ENCODE data around the gene HNRNPH1. TPM values are rescaled to one million over a fixed set of nuclear protein-coding genes. Genes with fewer than 3 reads are reported as not detected.
A peak's percentile ranks its signal among the peaks of the same experiment; 100 is the strongest.

The HNRNPH1 gene
- total RNA-seq, 1 experiment from 2014 or later = 587 TPM

GRCh38 chr5:179623906-179624741 is 653 bp upstream of the HNRNPH1 start:
- in situ Hi-C loops (cut with HindIII; ENCODE audit: low pct_unique_long_range_greater_than_20kb, low sequenced_read_pairs) = no loop called here
- intact Hi-C loops (cut with micrococcal nuclease; ENCODE audit: unreplicated experiment) = no loop called here
- no peak; the same call in 1 of the 2 replicates for TF ChIP-seq TCF7L2 (IDR thresholded peaks at IDR 0.05; ENCODE audit: low read depth, low read length)
- no peak for TF ChIP-seq POLR2AphosphoS5 (IDR thresholded peaks at IDR 0.05; ENCODE audit: low read depth, low read length)
- ChIA-PET POLR2A (interaction anchor here (0.6 to 1.4 kb wide), 6 partner anchors 12 to 65 kb away, joined by 3 to 19 read pairs (median 4); no protein-coding TSS in a partner anchor), CTCF (interaction anchor here (0.5 to 1.3 kb wide), 2 partner anchors 9 to 466 kb away, joined by 5 to 7 read pairs; no protein-coding TSS in a partner anchor)
- peak overlapping the region; percentile 65 to 99 for H3K4me3 ChIP-seq (ENCODE audit: low read depth in 2 of 2, low read length in 2 of 2)
- BruUV-seq (replicated peaks) = TSS peak; percentile 96
- peak overlapping the region; percentile 98 for H3K27ac ChIP-seq (ENCODE audit: low read length)
- no peak for DNase-seq (ENCODE audit: low read depth, low spot score)
- H3K4me1 ChIP-seq (ENCODE audit: control insufficient read depth, insufficient read depth, low read length) = peaks cover 18% of the 10 kb centered on the region
- peaks cover 35% of the 10 kb centered on the region for H3K36me3 ChIP-seq (ENCODE audit: control insufficient read depth, insufficient read depth, low read length)
- H3K27me3 ChIP-seq (ENCODE audit: control insufficient read depth, insufficient read depth, low read length) = no peaks in the 10 kb centered on the region
- peak; percentile 41 for ATAC-seq
- H3K9me3 ChIP-seq (ENCODE audit: control insufficient read depth, insufficient read depth, low read depth, low read length) = no peaks in the 10 kb centered on the region

- ATAC-seq (no peak), DNase-seq (ENCODE audit: low read depth, low spot score) (no peak)
- CTCF ChIA-PET = no interaction called here
- Histone ChIP-seq H3K4me3 (ENCODE audit: low read depth in 2 of 2, low read length in 2 of 2) (peak overlapping the region; percentile 76 to 99), H3K27ac (ENCODE audit: low read length) (peak overlapping the region; percentile 83), H3K4me1 (ENCODE audit: control insufficient read depth, insufficient read depth, low read length) (peaks cover 42% of the 10 kb centered on the region), H3K36me3 (ENCODE audit: control insufficient read depth, insufficient read depth, low read length) (peaks cover 59% of the 10 kb centered on the region), H3K9me3 (ENCODE audit: control insufficient read depth, insufficient read depth, low read depth, low read length) (no peaks in the 10 kb centered on the region), H3K27me3 (ENCODE audit: control insufficient read depth, insufficient read depth, low read length) (no peaks in the 10 kb centered on the region)
- intact Hi-C loops (cut with micrococcal nuclease; ENCODE audit: unreplicated experiment) = no loop called here
- in situ Hi-C loops (cut with HindIII; ENCODE audit: low pct_unique_long_range_greater_than_20kb, low sequenced_read_pairs) = no loop called here
- TF ChIP-seq REST (IDR thresholded peaks at IDR 0.05; ENCODE audit: insufficient read depth in 1 of 2, low read depth in 2 of 2, low read length in 1 of 2) (no peak), TCF7L2 (IDR thresholded peaks at IDR 0.05; ENCODE audit: low read depth, low read length) (no peak), CTCF (IDR thresholded peaks at IDR 0.05) (no peak), SIN3A (IDR thresholded peaks at IDR 0.05; ENCODE audit: borderline replicate concordance, insufficient read depth, low read depth, low read length) (no peak), POLR2AphosphoS5 (IDR thresholded peaks at IDR 0.05; ENCODE audit: low read depth, low read length) (no peak)
- POLR2A ChIA-PET = no interaction called here
- BruUV-seq (replicated peaks) = TSS peak; percentile 64
These were observed 1.8 kb downstream of the HNRNPH1 start for GRCh38 chr5:179621551-179622214.
